HG03457 (cell line): ENCODE measurements around the gene HSBP1L1.

Experiments used
- ATAC-seq: cut with Tn5 transposase; IDR thresholded peaks from one replicate; pipeline ENCODE4 v1.9.1; 2021; ENCODE audit warnings: moderate number of reproducible peaks; ENCODE audit not compliant: unreplicated experiment

The HSBP1L1 gene

GRCh38 chr18:79928563-79928960 lies 35.9 kb upstream of the HSBP1L1 start:
- ATAC-seq = no peak

GRCh38 chr18:79930020-79930642 lies 34.3 kb upstream of the HSBP1L1 start:
- ATAC-seq = no peak

GRCh38 chr18:79931475-79931874 lies 33.0 kb upstream of the HSBP1L1 start:
- no peak for ATAC-seq

DNA sequence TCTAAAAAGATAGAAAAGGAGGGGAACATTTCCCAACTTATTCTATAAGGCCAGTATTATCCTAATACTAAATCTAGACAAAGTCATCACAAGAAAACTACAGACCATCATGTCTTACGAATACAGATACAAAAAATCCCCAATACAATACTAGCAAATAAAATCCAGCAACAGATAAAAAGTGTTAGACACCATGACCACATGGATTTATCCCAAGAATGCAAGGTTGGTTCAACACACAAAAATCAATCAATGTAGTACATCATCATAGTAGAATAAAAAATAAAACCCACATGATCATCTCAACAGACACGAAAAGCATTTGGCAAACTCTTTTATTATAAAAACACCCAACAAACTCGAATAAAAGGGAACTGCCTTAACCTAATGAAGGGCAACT lies 31.5 kb upstream of the HSBP1L1 start:
- ATAC-seq = no peak

DNA sequence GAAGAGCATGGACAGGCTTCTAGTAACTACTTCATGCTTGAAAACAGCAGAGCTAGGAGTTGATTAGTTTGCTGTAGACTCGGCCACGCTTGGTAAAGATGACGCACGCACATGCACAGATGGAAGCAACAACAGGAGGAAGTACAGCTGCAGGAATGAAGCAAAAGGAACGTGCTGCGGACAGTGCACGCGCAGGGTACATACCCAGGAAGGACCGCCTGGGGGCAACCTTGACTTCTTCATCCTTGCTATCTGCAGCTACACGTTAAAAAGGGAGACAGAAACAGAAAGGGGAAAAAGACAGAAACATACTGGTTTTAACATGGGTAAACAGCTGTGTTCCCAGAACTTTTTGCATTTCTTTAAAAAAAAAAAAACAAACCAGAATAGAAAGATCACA lies 30.7 kb upstream of the HSBP1L1 start:
- no peak for ATAC-seq

GRCh38 chr18:79934311-79935097 lies 29.9 kb upstream of the HSBP1L1 start:
- no peak for ATAC-seq

GRCh38 chr18:79935098-79935480 lies 29.4 kb upstream of the HSBP1L1 start:
- ATAC-seq = no peak

DNA sequence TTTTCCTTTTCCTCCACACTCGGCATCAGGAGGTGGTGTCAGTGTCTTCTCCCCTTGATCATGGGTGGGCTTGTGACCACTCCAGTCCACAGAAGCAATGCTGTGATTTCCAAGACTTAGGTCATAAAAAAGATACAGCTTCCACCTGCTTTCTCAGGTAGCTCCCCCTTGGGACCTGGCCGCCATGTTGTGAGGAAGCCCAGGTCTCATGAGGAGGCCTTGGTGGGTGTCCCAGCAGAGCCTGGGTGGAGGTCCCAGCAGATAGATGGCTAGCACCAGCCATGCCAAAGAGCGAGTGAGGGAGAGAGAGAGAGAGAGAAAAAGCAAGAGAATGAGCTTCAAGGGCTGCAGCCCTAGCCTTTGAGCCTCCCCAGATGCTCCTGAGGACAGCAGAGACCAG lies 28.9 kb upstream of the HSBP1L1 start:
- no peak for ATAC-seq

DNA sequence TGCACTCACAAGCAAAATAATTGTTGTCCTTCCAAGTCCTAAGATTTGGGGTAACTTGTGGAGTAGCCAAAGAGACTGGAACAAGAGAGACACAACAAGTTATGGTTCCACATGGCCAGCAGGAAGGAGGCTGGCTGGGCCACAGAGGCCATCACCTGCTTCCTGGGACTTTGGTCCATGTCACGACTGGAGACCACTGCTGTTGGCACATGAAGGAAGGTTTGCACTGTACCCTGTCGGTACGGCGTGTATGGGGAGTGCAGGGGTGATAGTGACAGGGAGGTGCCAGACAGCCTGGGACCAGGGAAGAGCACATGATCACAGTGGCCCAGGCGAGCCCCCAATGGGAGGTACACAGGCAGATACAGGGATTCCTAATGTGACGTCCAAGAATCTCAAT lies 28.5 kb upstream of the HSBP1L1 start:
- no peak for ATAC-seq

- ATAC-seq = no peak
These were observed 27.8 kb upstream of the HSBP1L1 start for GRCh38 chr18:79936641-79937040.

DNA sequence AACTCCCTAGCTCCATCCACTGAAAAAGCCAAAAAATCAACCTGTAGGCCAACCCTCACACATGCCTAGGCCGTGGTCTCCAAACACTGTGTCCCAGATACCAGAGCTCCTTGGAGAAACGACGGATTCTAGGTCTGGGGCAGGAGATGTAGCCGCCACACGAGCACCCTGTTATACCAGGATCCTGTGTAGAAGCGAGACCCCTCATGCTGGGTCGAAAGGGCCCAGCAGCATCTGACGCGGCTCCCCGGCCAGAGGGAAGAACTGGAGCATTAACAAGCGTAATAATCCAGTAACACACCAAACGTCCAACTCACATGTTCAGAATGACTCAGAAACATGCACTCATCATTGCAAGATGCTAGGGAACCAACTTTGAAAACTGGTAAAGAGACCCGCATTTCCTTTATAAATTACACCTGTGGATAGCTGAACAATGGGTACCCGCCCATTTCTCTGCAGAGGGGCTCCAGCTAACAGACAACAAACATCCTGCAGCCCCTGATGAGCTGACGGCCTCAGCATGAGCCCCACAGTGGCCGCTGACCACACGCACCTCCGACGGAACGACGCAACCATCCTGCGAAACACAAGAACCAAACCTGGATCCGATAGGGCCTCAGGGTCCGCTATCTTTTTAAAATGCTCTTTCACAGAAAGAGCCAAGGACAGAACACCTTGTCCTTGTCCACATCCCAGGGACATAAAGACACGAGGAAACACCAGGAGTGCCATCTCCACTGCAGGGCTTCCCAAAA lies 27.2 kb upstream of the HSBP1L1 start:
- ATAC-seq = no peak

- no peak for ATAC-seq
These were observed 26.2 kb upstream of the HSBP1L1 start for GRCh38 chr18:79938196-79938595.

DNA sequence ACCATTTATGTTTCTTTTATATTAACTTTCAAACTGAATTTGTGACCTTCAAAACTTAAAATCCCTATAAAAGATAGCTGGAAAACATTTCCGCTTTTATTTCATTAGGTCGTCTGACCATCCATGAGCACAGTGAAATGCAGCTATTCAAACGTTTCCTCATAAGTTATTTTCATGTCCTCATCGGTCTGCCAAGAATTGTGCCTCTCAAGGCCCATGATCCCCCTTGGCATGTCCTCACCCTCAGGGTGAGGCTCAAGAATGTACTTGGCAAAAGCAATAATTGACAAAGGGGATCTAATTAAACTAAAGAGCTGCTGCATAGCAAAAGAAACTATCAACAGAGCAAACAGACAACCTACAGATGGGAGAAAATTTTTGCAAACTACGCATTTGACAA lies 25.3 kb upstream of the HSBP1L1 start:
- no peak for ATAC-seq

GRCh38 chr18:79940126-79940813 lies 24.2 kb upstream of the HSBP1L1 start:
- no peak for ATAC-seq

DNA sequence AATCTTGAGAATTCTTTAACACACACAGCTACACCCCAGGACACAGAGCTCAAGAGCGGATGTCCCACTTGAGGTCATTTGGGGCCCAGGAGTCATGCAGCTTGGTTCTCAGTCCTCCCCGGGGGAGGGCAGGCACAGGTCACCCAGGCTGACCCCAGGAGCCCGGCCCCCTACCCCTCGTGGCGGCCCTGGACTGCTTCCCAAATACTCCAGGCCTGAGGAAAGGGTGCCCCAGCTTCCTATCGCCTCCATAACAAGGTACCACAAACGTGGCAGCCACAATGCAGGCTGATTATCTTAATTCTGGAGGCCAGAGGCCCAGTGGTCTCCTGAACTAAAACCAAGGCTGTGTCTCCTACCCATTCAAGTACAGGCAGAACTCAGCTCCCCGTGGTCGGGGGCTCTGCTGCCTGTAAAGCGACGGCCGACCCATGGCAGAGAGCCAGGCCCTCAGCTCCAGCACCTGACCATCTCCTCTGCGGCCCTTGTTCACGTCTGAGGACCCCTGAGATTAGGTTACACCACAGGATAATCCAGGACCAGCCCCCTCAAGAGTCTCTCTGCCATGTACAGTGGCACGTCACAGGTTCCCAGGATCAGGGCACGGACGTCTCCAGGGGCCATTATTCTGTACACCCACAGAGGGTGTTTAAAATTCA lies 23.5 kb upstream of the HSBP1L1 start:
- no peak for ATAC-seq

DNA sequence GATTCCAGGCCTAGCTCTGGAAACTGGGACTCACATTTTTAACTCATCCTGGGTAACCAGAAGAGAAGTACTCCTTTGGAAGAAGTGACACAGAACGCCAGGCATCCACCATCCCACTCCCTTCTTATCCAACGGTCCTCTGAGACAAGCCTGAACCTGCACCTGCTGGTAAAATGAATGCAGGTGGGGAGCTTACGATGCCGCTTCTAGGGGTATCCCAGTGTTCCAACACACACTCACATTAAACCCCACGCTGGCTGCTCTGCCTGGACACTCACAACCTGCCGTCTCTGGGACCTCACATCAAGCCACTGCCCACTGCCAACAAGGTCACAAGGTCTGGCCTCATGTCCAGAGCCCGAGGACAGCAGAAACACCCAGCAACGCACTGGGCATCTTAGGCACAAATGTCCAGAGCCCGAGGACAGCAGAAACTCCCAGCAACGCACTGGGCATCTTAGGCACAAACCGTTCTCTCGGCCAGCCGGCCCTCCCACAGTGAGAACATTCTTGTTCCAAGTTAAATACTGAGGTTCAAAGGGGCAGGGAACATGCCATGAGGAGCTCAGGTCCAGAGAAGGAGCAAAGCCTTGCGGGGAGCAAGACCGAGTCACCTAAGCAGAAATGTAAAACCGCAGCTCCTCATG lies 22.8 kb upstream of the HSBP1L1 start:
- ATAC-seq = no peak

- no peak for ATAC-seq
These were observed 22.2 kb upstream of the HSBP1L1 start for GRCh38 chr18:79942211-79942610.

- no peak for ATAC-seq
These were observed 21.4 kb upstream of the HSBP1L1 start for GRCh38 chr18:79942786-79943607.

DNA sequence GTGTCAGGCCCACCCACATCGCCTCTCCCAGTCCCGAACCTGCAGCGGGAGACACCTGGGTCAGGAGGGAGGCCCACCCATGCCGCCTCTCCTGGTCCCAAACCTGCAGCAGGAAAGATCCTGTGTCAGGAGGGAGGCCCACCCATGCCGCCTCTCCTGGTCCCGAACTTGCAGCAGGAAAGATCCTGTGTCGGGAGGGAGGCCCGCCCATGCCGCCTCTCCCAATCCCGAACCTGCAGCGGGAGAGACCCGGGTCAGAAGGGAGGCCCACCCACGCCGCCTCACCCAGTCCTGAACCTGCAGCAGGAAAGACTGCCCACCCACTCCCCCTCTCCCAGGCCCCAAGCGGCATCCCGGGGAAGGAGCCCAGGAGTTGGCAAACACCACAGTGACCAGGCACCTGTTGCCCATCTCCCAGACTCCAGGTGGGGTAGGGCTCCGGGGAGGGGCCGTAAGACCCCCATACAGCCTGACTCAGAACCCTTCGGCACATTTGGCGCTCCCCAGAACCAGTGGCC lies 20.8 kb upstream of the HSBP1L1 start:
- ATAC-seq = no peak
